ENCODE measurements around the gene CCDC138. TPM values are rescaled to one million over a fixed set of nuclear protein-coding genes. Genes with fewer than 3 reads are reported as not detected.

Gene CCDC138
- total RNA-seq, 2 experiments from 2014 or later, result 8.1 to 10.5 TPM

- Mint-ChIP-seq H3K4me1 (ENCODE audit: low read depth) (peaks cover 5% of the 10 kb centered on the region), H3K9me3 (ENCODE audit: insufficient read depth) (no peaks in the 10 kb centered on the region), H3K27me3 (ENCODE audit: low read depth) (no peaks in the 10 kb centered on the region), H3K27ac (no peak overlapping the region), H3K36me3 (ENCODE audit: low read depth) (no peaks in the 10 kb centered on the region), H3K4me3 (no peak overlapping the region)
- ChIA-PET POLR2A (interaction anchor here (0.7 to 1.3 kb wide), 2 partner anchors 13 to 15 kb away, joined by 3 to 5 read pairs; no protein-coding TSS in a partner anchor), CTCF (interaction anchor here (2.7 kb wide), 1 partner anchor 12 kb away, joined by 8 read pairs; no protein-coding TSS in a partner anchor)
- no peak for ATAC-seq
- DNase-seq, result no peak
These were observed 129.7 kb downstream of the CCDC138 start for GRCh38 chr2:108916122-108916795.

DNA sequence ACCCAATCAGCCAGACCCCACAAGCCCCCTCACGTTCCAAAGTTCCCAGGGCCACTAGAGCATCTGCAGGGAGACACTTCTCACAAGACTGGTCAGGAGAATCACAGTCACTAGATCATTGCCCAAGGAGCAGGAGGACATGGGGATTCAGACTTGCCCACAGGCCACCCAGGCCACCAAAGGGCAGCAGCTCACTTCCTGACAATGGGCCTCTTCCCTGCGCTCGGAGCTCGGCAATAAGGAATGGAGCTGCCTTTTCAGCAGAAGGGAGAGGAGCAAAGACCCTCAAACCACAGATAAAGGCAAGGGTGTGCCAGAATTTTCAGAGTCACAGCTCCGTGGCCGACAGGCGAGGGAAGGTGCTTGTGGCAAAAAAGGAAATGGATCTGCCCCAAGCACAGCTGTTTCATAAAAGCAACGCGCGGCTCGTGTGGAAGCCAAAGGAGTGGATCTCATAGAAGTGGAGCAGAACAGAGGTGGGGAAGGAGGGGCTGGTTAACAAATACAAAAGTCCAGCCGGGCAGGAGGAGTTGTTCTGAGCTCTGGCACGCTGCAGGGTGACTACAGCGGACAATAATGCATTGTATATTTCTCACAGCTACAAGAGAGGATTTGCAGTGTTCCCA is 130.3 kb downstream of the CCDC138 start:
- ATAC-seq (no peak), DNase-seq (no peak)
- peaks cover 5% of the 10 kb centered on the region for H3K4me1 Mint-ChIP-seq (ENCODE audit: low read depth)
- H3K4me3 Mint-ChIP-seq, result no peak overlapping the region
- H3K27ac Mint-ChIP-seq, result no peak overlapping the region
- CTCF ChIA-PET, result interaction anchor here (2.7 kb wide), 1 partner anchor 12 kb away, joined by 8 read pairs; no protein-coding TSS in a partner anchor
- POLR2A ChIA-PET, result interaction anchor here (0.7 to 1.3 kb wide), 2 partner anchors 12 to 14 kb away, joined by 3 to 5 read pairs; no protein-coding TSS in a partner anchor
- no peaks in the 10 kb centered on the region for H3K27me3 Mint-ChIP-seq (ENCODE audit: low read depth)
- H3K36me3 Mint-ChIP-seq (ENCODE audit: low read depth), result no peaks in the 10 kb centered on the region
- H3K9me3 Mint-ChIP-seq (ENCODE audit: insufficient read depth), result no peaks in the 10 kb centered on the region

- DNase-seq, result no peak
- CTCF ChIA-PET, result interaction anchor here (2.7 kb wide), 1 partner anchor 11 kb away, joined by 8 read pairs; no protein-coding TSS in a partner anchor
- no peak for ATAC-seq
- Mint-ChIP-seq H3K4me1 (ENCODE audit: low read depth) (peaks cover 5% of the 10 kb centered on the region), H3K27me3 (ENCODE audit: low read depth) (no peaks in the 10 kb centered on the region), H3K36me3 (ENCODE audit: low read depth) (no peaks in the 10 kb centered on the region), H3K4me3 (no peak overlapping the region), H3K9me3 (ENCODE audit: insufficient read depth) (no peaks in the 10 kb centered on the region), H3K27ac (no peak overlapping the region)
- POLR2A ChIA-PET, result interaction anchor here (1.3 kb wide), 1 partner anchor 14 kb away, joined by 5 read pairs; no protein-coding TSS in a partner anchor
These were observed 131.0 kb downstream of the CCDC138 start for GRCh38 chr2:108917526-108917925.

DNA sequence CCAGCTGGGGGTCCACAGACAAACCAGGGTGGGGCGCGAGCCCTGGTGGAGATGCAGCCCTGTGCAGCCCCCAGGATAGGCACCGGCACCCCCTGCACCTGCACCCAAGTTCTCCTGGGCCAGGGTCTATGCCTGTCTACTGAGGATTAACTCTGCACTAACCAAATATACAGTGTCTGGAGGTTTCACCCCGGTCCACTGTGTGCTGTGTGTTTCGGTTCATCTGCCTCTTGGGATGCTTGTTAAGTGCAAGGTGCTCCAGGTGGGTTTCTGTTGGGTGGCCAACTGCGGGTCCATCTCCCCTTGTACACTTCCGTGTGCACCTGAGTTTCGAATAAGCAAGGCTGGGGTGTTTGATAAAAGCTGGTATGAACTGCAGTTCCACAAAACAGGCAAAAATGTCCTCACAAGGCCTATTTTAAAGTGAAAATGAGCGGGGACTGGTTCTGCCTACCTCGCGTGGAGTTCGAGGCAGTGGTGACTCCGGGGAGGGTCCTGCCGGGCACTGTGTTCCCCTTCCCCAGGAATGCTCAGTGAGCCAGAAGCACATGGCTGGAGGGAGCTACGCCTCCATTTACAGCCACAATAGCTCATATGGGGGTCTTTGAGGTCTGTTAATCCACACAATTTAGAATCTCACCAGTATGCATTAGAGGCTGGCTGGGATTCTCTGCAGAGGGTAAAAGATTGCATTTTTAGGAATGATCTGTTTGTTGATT is 131.7 kb downstream of the CCDC138 start:
- ChIA-PET POLR2A (no interaction called here), CTCF (interaction anchor here (2.7 kb wide), 1 partner anchor 10 kb away, joined by 8 read pairs; no protein-coding TSS in a partner anchor)
- no peaks in the 10 kb centered on the region for H3K27me3 Mint-ChIP-seq (ENCODE audit: low read depth)
- ATAC-seq (no peak), DNase-seq (no peak)
- no peaks in the 10 kb centered on the region for H3K9me3 Mint-ChIP-seq (ENCODE audit: insufficient read depth)
- no peak overlapping the region for H3K27ac Mint-ChIP-seq
- peaks cover 5% of the 10 kb centered on the region for H3K4me1 Mint-ChIP-seq (ENCODE audit: low read depth)
- H3K4me3 Mint-ChIP-seq, result no peak overlapping the region
- no peaks in the 10 kb centered on the region for H3K36me3 Mint-ChIP-seq (ENCODE audit: low read depth)

GRCh38 chr2:108918941-108919341 is 132.4 kb downstream of the CCDC138 start:
- peaks cover 5% of the 10 kb centered on the region for H3K4me1 Mint-ChIP-seq (ENCODE audit: low read depth)
- no peak overlapping the region for H3K27ac Mint-ChIP-seq
- no peaks in the 10 kb centered on the region for H3K27me3 Mint-ChIP-seq (ENCODE audit: low read depth)
- ChIA-PET POLR2A (no interaction called here), CTCF (no interaction called here)
- DNase-seq, result no peak
- ATAC-seq, result no peak
- H3K4me3 Mint-ChIP-seq, result no peak overlapping the region
- H3K9me3 Mint-ChIP-seq (ENCODE audit: insufficient read depth), result no peaks in the 10 kb centered on the region
- no peaks in the 10 kb centered on the region for H3K36me3 Mint-ChIP-seq (ENCODE audit: low read depth)

DNA sequence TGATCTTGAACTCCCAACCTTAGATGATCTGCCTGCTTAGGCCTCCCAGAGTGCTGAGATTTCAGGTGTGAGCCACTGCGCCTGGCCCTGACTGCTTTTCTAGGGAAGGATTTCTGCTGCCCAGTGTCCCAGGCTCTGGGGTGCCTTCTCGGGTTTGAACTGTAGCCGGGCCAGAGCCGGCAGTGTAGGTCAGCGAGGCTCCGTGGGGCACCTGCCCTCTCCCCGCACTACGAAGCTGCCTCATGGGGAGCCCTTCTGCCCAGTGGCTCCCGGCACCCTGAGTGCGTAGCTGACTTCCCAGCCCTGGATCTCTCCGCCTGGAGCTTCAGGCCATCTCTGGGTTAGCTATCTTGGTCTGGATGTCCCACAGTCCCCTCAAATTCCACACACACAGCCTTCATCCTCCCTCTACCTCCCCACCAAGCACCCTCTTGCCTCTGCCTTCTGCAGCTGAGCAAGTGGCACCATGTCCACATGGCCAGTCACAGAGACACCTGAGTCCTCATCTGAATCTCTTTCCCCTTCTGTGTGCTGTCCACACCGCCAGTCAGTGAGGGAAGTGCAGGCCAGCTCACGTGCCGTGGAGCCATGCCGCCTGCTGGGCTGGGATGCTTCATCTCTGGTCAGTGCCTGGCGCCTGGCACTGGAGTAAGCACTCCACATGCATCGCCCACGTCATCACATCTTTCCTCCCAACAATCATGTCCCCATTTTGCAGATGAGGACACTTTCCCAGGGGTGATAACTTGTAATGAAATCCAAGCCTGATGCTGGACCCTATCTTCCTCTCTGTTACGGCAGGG is 133.2 kb downstream of the CCDC138 start:
- H3K27ac Mint-ChIP-seq, result no peak overlapping the region
- H3K27me3 Mint-ChIP-seq (ENCODE audit: low read depth), result no peaks in the 10 kb centered on the region
- no peak overlapping the region for H3K4me3 Mint-ChIP-seq
- DNase-seq, result no peak
- H3K4me1 Mint-ChIP-seq (ENCODE audit: low read depth), result no peaks in the 10 kb centered on the region
- ChIA-PET POLR2A (no interaction called here), CTCF (no interaction called here)
- H3K36me3 Mint-ChIP-seq (ENCODE audit: low read depth), result no peaks in the 10 kb centered on the region
- no peaks in the 10 kb centered on the region for H3K9me3 Mint-ChIP-seq (ENCODE audit: insufficient read depth)
- no peak for ATAC-seq

GRCh38 chr2:108920686-108921085 is 134.1 kb downstream of the CCDC138 start:
- no peak overlapping the region for H3K4me3 Mint-ChIP-seq
- POLR2A ChIA-PET, result no interaction called here
- DNase-seq, result no peak
- CTCF ChIA-PET, result no interaction called here
- ATAC-seq, result no peak
- H3K9me3 Mint-ChIP-seq (ENCODE audit: insufficient read depth), result no peaks in the 10 kb centered on the region
- no peaks in the 10 kb centered on the region for H3K4me1 Mint-ChIP-seq (ENCODE audit: low read depth)
- H3K27ac Mint-ChIP-seq, result no peak overlapping the region
- no peaks in the 10 kb centered on the region for H3K36me3 Mint-ChIP-seq (ENCODE audit: low read depth)
- no peaks in the 10 kb centered on the region for H3K27me3 Mint-ChIP-seq (ENCODE audit: low read depth)

DNA sequence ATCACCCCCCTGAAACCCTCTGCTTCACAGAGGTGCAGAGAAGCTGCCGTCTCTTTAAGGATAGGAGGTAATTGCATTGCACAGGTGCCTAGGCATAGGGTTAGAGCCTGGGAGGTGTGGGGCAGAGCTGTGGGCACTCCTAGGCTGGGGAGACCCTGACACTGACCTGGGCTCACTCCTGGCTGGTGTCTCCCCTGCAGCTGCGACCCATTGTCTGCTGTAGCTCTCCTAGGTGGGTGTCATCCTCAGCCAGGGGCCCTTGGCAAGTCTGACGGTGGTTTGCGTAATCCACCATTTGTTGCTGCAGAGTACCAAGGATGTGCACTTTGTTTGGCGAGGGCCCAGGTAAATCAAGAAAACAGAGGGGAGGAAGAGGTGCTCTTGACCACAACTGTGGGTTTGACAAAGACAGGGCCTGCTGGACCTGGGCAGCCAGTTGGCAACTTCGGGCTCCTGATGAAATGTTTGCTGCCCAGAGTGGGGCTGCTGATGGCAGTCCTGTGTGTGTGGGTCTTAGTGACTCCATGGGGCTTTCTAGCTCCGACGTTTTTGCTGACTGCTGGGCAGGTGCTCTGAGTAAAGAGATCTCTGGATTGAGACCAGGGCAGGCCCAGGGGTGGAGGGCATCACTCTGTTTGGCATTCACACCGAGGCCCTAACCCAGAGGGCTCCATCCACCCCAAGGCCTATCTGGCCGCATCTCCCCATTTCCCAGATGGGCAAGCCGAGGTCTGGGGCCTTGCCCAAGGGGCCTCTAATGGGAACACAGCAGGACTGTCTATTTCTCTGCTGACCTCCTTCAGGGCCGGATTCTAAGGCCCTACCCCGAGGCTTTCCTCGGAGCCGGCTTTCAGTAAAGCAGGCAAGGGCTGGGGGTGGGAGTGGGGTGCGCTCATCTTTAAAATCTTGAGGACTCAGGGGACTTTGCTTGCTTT is 134.8 kb downstream of the CCDC138 start:
- H3K4me1 Mint-ChIP-seq (ENCODE audit: low read depth), result no peaks in the 10 kb centered on the region
- no peaks in the 10 kb centered on the region for H3K27me3 Mint-ChIP-seq (ENCODE audit: low read depth)
- ATAC-seq (no peak), DNase-seq (no peak)
- no peaks in the 10 kb centered on the region for H3K9me3 Mint-ChIP-seq (ENCODE audit: insufficient read depth)
- CTCF ChIA-PET, result no interaction called here
- no peak overlapping the region for H3K27ac Mint-ChIP-seq
- H3K4me3 Mint-ChIP-seq, result no peak overlapping the region
- no peaks in the 10 kb centered on the region for H3K36me3 Mint-ChIP-seq (ENCODE audit: low read depth)
- POLR2A ChIA-PET, result no interaction called here

GRCh38 chr2:108922141-108922915 is 135.8 kb downstream of the CCDC138 start:
- CTCF ChIA-PET, result no interaction called here
- no peak for ATAC-seq
- no peak for DNase-seq
- Mint-ChIP-seq H3K4me1 (ENCODE audit: low read depth) (no peaks in the 10 kb centered on the region), H3K4me3 (no peak overlapping the region), H3K27me3 (ENCODE audit: low read depth) (no peaks in the 10 kb centered on the region), H3K36me3 (ENCODE audit: low read depth) (no peaks in the 10 kb centered on the region), H3K9me3 (ENCODE audit: insufficient read depth) (no peaks in the 10 kb centered on the region), H3K27ac (no peak overlapping the region)
- POLR2A ChIA-PET, result no interaction called here

- no peak for DNase-seq
- ChIA-PET CTCF (interaction anchor here (1.2 kb wide), 1 partner anchor 63 kb away, joined by 4 read pairs; no protein-coding TSS in a partner anchor), POLR2A (no interaction called here)
- H3K27me3 Mint-ChIP-seq (ENCODE audit: low read depth), result no peaks in the 10 kb centered on the region
- no peak for ATAC-seq
- H3K27ac Mint-ChIP-seq, result no peak overlapping the region
- no peak overlapping the region for H3K4me3 Mint-ChIP-seq
- no peaks in the 10 kb centered on the region for H3K36me3 Mint-ChIP-seq (ENCODE audit: low read depth)
- H3K9me3 Mint-ChIP-seq (ENCODE audit: insufficient read depth), result no peaks in the 10 kb centered on the region
- no peaks in the 10 kb centered on the region for H3K4me1 Mint-ChIP-seq (ENCODE audit: low read depth)
These were observed 136.6 kb downstream of the CCDC138 start for GRCh38 chr2:108923019-108923700.
